MM.1S (cell line): ENCODE results near the gene PSKH1.

ENCODE experiments used
- EZH2 ChIP-seq: fragments of 300-600 bp; sonication (generic); optimal IDR thresholded peaks from 2 replicates; pipeline ENCODE3; 2017; ENCODE audit warnings: low read depth, mild to moderate bottlenecking, antibody characterized with exemption, low read length, mixed read lengths
- TF ChIP-seq, protein P1 (sequence below): fragments of 300-600 bp; sonication (generic); IDR thresholded peaks from 2 replicates; pipeline ENCODE4 v1.5.1; 2016; ENCODE audit warnings: antibody characterized with exemption, low read length, mixed read lengths

DNA sequence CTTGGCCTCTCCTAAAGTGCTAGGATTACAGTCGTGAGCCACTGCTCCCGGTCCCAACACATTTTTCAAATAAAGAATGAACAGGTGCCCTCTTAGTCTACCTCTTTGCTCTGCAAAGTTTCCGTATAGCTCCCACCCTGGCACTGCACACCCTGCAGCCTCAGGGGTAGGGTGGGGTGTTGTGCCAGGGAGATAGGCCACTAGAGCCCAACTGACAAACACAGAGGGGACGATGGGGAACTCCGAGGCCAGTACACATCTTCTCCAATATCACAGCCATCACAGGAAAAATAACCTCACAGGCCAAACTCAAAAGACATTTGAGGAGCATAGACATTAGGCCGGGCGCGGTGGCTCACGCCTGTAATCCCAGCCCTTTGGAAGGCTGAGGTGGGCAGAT, 78.1 kb downstream of the PSKH1 start:
- TF ChIP-seq, protein P1, sequence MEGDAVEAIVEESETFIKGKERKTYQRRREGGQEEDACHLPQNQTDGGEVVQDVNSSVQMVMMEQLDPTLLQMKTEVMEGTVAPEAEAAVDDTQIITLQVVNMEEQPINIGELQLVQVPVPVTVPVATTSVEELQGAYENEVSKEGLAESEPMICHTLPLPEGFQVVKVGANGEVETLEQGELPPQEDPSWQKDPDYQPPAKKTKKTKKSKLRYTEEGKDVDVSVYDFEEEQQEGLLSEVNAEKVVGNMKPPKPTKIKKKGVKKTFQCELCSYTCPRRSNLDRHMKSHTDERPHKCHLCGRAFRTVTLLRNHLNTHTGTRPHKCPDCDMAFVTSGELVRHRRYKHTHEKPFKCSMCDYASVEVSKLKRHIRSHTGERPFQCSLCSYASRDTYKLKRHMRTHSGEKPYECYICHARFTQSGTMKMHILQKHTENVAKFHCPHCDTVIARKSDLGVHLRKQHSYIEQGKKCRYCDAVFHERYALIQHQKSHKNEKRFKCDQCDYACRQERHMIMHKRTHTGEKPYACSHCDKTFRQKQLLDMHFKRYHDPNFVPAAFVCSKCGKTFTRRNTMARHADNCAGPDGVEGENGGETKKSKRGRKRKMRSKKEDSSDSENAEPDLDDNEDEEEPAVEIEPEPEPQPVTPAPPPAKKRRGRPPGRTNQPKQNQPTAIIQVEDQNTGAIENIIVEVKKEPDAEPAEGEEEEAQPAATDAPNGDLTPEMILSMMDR, result no peak
- no peak for TF ChIP-seq EZH2
